Prostate gland (tissue), 2 donors: Measurements from ENCODE around the gene CCBE1. TPM values are rescaled to one million over a fixed set of nuclear protein-coding genes. Genes with fewer than 3 reads are reported as not detected.

Source experiments
- DNase-seq: peaks from one replicate; pipeline ENCODE4 v3.0.0-alpha.2; 2019; ENCODE audit warnings: low spot score
- H3K27ac ChIP-seq, 2 donors: fragments of 200-600 bp; sonication (generic); 2 replicates each; pipeline ENCODE4 v1.5.1; 2017 to 2019
- H3K27me3 ChIP-seq: fragments of 200-600 bp; sonication (generic); replicated peaks from 2 replicates; pipeline ENCODE4 v1.5.1; 2019; ENCODE audit not compliant: insufficient read depth
- H3K36me3 ChIP-seq, 2 donors: fragments of 200-600 bp; sonication (generic); 1 replicate in 1 of 2; 2 replicates in 1 of 2; pipeline versions ENCODE4 v1.5.1 to v1.8.1; 2017 to 2019
- H3K4me1 ChIP-seq: fragments of 200-600 bp; sonication (generic); replicated peaks from 2 replicates; pipeline ENCODE4 v1.5.1; 2019
- H3K4me3 ChIP-seq, 2 donors: fragments of 200-600 bp; sonication (generic); 2 replicates each; pipeline ENCODE4 v1.5.1; 2017 to 2019
- H3K9me3 ChIP-seq: fragments of 200-600 bp; sonication (generic); 2 replicates; pipeline ENCODE4 v1.5.1; 2017
- POLR2A ChIP-seq: fragments of 450-650 bp; IDR thresholded peaks from one replicate; pipeline ENCODE4 v1.6.1; 2016; ENCODE audit warnings: antibody characterized with exemption, mild to moderate bottlenecking
- POLR2AphosphoS5 ChIP-seq: sonication (generic); formaldehyde crosslinking; IDR thresholded peaks from one replicate; pipeline ENCODE4 v1.6.1; 2017; ENCODE audit warnings: antibody characterized with exemption
- WGBS: methylation state at CpG from one replicate; pipeline ENCODE4 v1.1.5; 2018; 5-methylcytosine and 5-hydroxymethylcytosine counted together
- intact Hi-C: fragments of 100-400 bp; cut with DNase I; formaldehyde crosslinking; loops from one replicate; pipeline ENCODE4 v1.14.2; 2022
- total RNA-seq, 2 donors: library from RNA; depleted of rRNA; stranded (reverse); fragments of >200 nt; gene quantifications; one replicate each; pipeline ENCODE4 v1.1.0, GENCODE V29; 2016
- TF ChIP-seq, protein P1 (sequence below), 4 experiments: fragments of 200-600 bp in 2 of 4; fragments of 450-650 bp in 2 of 4; sonication (generic) in 2 of 4; IDR thresholded peaks; 1 replicate in 3 of 4; 2 replicates in 1 of 4; pipeline ENCODE4 v1.5.1; 2016 to 2019; ENCODE audit warnings: antibody characterized with exemption in 4 of 4, mild to moderate bottlenecking in 2 of 4, moderate library complexity in 2 of 4

CCBE1 gene
- total RNA-seq, 2 donors from 2014 or later, result 1.8 to 2.0 TPM

- H3K9me3 ChIP-seq, result no peaks in the 10 kb centered on the region
- 73% methylated on average over 4 of the region's 4 CpGs for WGBS
- DNase-seq, result no peak
- H3K27ac ChIP-seq, result no peak overlapping the region
- no peak overlapping the region for H3K4me3 ChIP-seq
- no peak for TF ChIP-seq POLR2AphosphoS5
- TF ChIP-seq POLR2A, result no peak
- TF ChIP-seq, protein P1, sequence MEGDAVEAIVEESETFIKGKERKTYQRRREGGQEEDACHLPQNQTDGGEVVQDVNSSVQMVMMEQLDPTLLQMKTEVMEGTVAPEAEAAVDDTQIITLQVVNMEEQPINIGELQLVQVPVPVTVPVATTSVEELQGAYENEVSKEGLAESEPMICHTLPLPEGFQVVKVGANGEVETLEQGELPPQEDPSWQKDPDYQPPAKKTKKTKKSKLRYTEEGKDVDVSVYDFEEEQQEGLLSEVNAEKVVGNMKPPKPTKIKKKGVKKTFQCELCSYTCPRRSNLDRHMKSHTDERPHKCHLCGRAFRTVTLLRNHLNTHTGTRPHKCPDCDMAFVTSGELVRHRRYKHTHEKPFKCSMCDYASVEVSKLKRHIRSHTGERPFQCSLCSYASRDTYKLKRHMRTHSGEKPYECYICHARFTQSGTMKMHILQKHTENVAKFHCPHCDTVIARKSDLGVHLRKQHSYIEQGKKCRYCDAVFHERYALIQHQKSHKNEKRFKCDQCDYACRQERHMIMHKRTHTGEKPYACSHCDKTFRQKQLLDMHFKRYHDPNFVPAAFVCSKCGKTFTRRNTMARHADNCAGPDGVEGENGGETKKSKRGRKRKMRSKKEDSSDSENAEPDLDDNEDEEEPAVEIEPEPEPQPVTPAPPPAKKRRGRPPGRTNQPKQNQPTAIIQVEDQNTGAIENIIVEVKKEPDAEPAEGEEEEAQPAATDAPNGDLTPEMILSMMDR (IDR thresholded peaks at IDR 0.05), result no peak
- H3K27me3 ChIP-seq, result no peaks in the 10 kb centered on the region
- intact Hi-C loops, result no loop called here
- H3K36me3 ChIP-seq, result no peaks in the 10 kb centered on the region
- no peaks in the 10 kb centered on the region for H3K4me1 ChIP-seq
These were observed 259.2 kb downstream of the CCBE1 start for GRCh38 chr18:59437851-59438569.

- Histone ChIP-seq H3K4me1 (no peaks in the 10 kb centered on the region), H3K27me3 (no peaks in the 10 kb centered on the region), H3K9me3 (no peaks in the 10 kb centered on the region), H3K4me3 (no peak overlapping the region), H3K27ac (no peak overlapping the region), H3K36me3 (no peaks in the 10 kb centered on the region)
- intact Hi-C loops, result no loop called here
- no peak for TF ChIP-seq POLR2A
- TF ChIP-seq, protein P1 (IDR thresholded peaks at IDR 0.05), result no peak
- WGBS, result 59% methylated on average over 5 of the region's 5 CpGs
- no peak for DNase-seq
These were observed 264.2 kb downstream of the CCBE1 start for GRCh38 chr18:59432803-59433597.

DNA sequence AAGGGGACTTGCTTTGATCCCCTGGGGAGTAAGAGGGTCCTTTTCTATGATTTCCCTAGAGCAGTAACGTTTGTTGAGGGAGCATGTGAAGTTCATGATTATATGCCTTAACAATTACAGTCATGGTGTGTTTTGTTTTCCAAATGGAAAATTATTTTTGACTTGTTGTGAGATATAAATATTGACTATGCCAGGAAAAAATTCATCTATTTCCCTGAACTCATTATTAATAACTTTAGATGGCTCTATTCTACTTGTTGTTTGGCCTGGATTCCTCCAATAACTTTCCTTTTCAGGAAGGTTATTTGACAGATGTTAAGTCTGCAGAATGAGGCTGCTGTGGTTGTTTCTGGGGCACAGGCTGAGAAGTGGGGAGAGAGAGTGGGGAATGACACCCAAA is 266.1 kb downstream of the CCBE1 start:
- 48% methylated on average over 1 of the region's 1 CpG for WGBS

GRCh38 chr18:59429608-59430007 is 267.6 kb downstream of the CCBE1 start:
- no peaks in the 10 kb centered on the region for H3K27me3 ChIP-seq
- H3K4me1 ChIP-seq, result no peaks in the 10 kb centered on the region
- no peak overlapping the region for H3K4me3 ChIP-seq
- TF ChIP-seq POLR2AphosphoS5, result no peak
- no peak for TF ChIP-seq POLR2A
- TF ChIP-seq, protein P1 (IDR thresholded peaks at IDR 0.05), result no peak
- intact Hi-C loops, result no loop called here
- WGBS, result 87% methylated on average over 7 of the region's 7 CpGs
- no peaks in the 10 kb centered on the region for H3K9me3 ChIP-seq
- no peak for DNase-seq
- H3K36me3 ChIP-seq, result no peaks in the 10 kb centered on the region
- H3K27ac ChIP-seq, result no peak overlapping the region

More for the DNA sequence above, 266.1 kb downstream of the CCBE1 start:
- intact Hi-C loops, result no loop called here
- Histone ChIP-seq H3K4me1 (no peaks in the 10 kb centered on the region), H3K4me3 (no peak overlapping the region), H3K36me3 (no peaks in the 10 kb centered on the region), H3K27me3 (no peaks in the 10 kb centered on the region), H3K9me3 (no peaks in the 10 kb centered on the region), H3K27ac (no peak overlapping the region)
- DNase-seq, result no peak
- TF ChIP-seq POLR2A (no peak), POLR2AphosphoS5 (no peak)

DNA sequence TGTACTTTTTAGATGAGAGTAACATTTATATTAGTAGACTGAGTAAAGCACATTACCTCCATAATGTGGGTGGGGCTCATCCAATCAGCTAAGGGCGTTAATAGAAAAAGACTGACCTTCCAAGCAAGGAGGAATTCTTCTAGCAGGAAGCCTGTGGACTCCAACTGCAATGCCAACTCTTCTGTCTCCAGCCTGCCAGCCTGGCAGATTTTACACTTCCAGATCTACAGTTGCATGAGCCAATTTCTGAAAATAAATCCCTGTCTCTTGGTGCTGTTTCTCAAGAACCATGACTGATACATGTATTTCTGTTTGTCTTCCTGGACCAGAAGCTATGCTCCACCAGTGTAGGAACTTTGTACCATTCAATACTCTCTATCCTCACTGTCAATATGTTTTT is 269.2 kb downstream of the CCBE1 start:
- Histone ChIP-seq H3K4me3 (no peak overlapping the region), H3K27me3 (no peaks in the 10 kb centered on the region), H3K9me3 (no peaks in the 10 kb centered on the region), H3K4me1 (no peaks in the 10 kb centered on the region), H3K27ac (no peak overlapping the region), H3K36me3 (no peaks in the 10 kb centered on the region)
- intact Hi-C loops, result no loop called here
- DNase-seq, result no peak
- TF ChIP-seq POLR2A, result no peak
- TF ChIP-seq, protein P1 (IDR thresholded peaks at IDR 0.05), result no peak
- TF ChIP-seq POLR2AphosphoS5, result no peak
- 87% methylated on average over 1 of the region's 1 CpG for WGBS
